Mammary epithelial cell (primary cell): ENCODE data around the gene S100A8.

Experiments used
- CTCF ChIP-seq, 2 donors: IDR thresholded peaks in 1 of 2; conservative IDR thresholded peaks in 1 of 2; 2 replicates each; pipeline ENCODE4 v1.5.1; 2011 to 2012; ENCODE audit warnings: inconsistent platforms in 2 of 2, low read length in 2 of 2, mild to moderate bottlenecking in 2 of 2, control low read depth in 1 of 2, low read depth in 1 of 2; ENCODE audit not compliant: insufficient read depth in 1 of 2; ENCODE audit errors: extremely low read depth in 1 of 2
- EZH2 ChIP-seq: IDR thresholded peaks from 2 replicates; pipeline ENCODE4 v1.6.1; 2012; ENCODE audit warnings: low read length, inconsistent platforms, borderline replicate concordance

- TF ChIP-seq CTCF (conservative IDR thresholded peaks at IDR 0.05 in 1 of 2, IDR thresholded peaks at IDR 0.05 in 1 of 2; ENCODE audit: extremely low read depth in 1 of 2, insufficient read depth in 1 of 2, low read depth in 1 of 2, low read length in 2 of 2) (no peak), EZH2 (no peak)
Observed at GRCh38 chr1:153360592-153361479, 30.0 kb downstream of the S100A8 start.
